GM19328 (cell line): ENCODE measurements around the gene B9D1.

Experiments used
- ATAC-seq: cut with Tn5 transposase; IDR thresholded peaks from one replicate; pipeline ENCODE4 v1.9.1; 2021; ENCODE audit warnings: mild to moderate bottlenecking, moderate library complexity; ENCODE audit not compliant: unreplicated experiment

Gene B9D1

DNA sequence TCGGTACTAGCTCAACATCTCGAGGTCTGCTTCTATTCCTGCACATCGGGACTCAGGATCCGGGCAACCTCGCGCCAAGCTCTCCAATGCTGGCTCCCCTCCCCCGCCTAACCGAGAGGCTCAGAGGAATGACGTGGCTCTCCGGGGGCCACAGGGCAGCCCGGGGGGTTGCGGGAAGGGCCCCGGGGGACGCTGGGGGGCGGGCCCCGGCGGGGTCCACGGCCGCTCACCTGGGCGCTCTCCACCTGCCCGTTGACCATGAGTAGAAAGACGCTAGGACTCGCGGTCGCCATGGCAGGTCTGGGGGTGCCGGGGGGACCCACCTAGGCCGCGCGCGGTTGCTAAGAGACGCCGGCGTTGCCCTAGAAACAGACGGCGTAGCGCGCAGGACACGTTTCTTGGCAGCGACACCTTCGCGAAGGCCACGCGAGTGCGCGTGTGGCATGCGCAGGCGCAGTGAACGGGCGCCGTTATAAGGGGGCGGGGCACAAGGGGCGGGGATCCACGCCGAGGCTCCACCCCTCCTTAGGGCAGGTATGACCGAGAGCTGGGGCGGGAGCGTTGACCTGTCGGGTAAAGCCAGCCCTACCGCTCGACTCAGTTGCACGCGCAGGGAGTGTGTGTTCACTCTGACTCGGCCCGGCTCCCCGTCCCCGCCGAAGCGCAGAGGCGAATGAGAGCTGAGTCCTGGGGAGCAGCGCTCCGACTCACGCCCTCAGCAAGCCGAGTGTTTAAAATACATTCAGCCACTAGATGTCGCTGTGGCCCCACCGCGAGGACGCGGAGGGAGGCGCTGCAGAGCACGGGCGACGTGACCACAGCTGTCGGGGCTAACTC is at the start of gene B9D1:
Gene B9D1 (minus strand): TSS at position 447 of the 837 bp plus-strand sequence. CDS start 154 bp downstream, at position 293.
- ATAC-seq = peak; percentile 77

- no peak for ATAC-seq
Observed at GRCh38 chr17:19411631-19412030, 49.1 kb upstream of the B9D1 start.

DNA sequence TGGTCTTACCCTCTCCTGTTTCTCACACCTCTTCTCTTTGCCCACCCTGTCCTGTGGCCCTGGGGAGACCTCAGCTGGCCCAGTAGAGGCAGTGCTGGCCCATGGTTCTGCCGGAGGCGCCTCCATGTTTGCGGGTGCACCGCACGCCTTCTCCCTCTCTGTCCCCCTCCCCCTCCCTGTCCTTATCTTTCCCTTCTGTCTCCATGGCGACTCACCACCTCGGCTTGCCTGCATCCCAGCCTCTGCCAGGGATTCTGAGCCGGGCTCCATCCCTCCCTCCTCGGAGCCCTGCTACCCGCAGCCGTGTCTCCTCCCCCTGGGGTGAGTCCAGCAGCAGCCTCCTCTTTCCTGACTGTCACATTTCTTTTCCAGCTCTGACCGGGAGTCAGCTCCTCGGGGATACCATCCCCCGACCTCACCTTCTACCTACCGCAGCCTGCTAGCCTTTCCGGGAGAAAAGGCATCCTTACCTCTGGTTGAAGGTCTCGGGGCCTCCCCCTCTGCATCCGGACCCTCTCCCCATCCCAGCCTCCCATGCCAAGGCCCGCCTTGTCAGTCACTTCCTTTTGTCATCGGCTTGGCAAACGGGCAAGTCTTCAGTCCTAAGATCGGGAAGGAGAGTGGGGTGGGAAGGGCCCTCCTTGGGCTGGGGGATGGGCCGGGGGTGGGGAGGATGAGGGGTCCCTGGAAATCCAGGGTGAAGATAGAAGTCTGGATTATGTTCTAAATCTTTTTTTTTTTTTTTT is 48.5 kb upstream of the B9D1 start, which contains the start of gene RNF112:
Gene RNF112 (plus strand): TSS at position 358 of the 746 bp plus-strand sequence. CDS start 177 bp downstream, at position 535.
- no peak for ATAC-seq

DNA sequence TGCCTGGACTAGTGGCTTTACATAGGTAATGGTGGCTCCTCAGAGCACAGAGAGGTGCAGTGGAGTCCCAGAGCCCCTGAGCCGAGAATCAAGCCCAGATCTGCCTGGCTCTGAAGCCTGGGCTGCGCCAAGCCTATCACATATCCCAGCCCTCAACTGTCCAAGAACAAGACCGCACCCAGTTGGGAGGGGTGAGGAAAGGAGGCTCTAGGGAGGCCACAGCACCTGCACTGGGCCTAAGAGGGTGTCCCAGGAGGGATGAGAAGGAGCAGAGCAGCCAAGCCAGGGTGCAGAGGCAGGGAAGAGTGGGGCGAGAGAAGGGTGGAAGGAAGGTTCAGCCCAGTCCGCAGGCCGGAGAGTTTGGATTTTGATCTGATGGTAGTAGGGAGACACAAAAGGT is 47.6 kb upstream of the B9D1 start:
- ATAC-seq = no peak

DNA sequence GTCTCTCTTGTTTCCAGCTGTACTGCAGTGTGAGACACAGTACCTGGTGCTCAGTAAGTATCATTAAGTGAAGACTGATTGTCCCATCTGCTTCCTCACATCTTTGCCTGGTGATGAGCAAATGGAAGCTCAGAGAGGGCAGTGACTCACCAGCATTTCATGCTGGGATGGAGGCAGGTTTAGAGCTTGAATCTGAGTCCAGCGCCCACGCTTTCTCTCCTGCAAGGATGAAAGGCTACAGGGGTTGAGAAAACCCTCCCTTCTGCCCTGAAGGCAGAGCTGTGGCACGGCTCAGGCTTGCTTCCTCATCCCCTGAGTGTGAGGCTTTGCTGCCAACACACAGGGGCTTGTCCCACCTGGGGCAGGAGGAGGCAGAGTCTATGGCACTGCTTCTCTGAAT is 47.0 kb upstream of the B9D1 start:
- ATAC-seq = no peak

- ATAC-seq = no peak
Observed at GRCh38 chr17:19409066-19409465, 46.5 kb upstream of the B9D1 start.

GRCh38 chr17:19408346-19408710 is 45.8 kb upstream of the B9D1 start:
- no peak for ATAC-seq

DNA sequence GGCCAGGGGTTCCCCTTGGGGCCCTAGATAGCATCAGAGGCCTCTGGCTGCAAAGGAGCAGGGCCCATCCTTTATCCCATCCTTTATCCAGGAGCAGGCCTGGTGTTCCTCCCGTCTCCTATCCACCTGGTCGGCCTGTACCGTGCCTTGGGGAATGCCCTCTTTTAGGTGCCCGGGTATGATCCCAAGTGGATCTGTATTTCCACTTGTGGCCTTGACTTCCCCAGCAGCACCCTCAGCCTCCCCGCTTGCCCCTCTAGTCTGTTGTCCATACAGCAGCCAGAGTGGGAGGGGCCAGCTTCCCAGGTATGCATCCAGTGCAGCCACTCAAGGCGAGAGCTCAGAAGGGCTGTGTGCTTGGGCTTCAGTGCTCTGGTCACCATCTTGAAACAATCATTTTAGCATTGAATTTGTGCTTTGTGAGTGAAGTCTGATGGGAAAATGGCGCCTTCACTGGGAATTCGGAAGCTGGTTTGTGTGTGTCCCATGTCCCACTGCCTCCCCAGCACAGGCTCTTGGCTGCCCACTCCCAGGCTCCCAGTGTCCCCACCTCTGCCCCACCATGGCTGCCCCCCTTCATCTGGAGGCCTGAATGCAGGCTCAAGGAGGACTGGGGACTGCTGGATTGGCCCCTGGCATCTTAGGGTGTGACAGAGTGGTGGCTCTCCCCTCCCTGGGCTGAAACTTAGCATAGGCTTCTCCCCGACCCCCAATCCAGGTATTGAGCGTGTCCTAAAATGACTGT is 45.2 kb upstream of the B9D1 start:
- no peak for ATAC-seq

- ATAC-seq = no peak
Observed at GRCh38 chr17:19405114-19405513, 42.6 kb upstream of the B9D1 start.

- ATAC-seq = no peak
Observed at GRCh38 chr17:19404264-19404663, 41.7 kb upstream of the B9D1 start.

DNA sequence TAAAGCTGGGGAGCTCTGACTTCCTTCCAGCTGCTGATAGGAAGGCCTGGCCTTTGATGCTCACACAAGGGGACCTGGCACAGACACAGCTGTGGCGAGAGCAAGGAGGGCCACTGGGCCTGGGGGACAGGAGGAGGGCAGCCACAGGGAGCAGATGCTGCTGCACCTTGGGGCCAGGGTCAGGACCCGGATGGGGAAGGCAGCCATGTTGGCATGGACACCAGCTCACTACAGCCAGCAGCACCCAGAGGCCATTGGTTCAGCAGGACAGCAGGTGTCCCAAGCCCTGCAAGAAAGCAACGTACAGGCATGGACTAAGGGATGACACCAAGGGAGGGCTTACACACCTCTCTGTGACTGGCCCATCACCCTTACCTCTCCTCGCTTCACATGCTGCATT is 40.5 kb upstream of the B9D1 start:
- no peak for ATAC-seq

- ATAC-seq = no peak
Observed at GRCh38 chr17:19402171-19402570, 39.6 kb upstream of the B9D1 start.

DNA sequence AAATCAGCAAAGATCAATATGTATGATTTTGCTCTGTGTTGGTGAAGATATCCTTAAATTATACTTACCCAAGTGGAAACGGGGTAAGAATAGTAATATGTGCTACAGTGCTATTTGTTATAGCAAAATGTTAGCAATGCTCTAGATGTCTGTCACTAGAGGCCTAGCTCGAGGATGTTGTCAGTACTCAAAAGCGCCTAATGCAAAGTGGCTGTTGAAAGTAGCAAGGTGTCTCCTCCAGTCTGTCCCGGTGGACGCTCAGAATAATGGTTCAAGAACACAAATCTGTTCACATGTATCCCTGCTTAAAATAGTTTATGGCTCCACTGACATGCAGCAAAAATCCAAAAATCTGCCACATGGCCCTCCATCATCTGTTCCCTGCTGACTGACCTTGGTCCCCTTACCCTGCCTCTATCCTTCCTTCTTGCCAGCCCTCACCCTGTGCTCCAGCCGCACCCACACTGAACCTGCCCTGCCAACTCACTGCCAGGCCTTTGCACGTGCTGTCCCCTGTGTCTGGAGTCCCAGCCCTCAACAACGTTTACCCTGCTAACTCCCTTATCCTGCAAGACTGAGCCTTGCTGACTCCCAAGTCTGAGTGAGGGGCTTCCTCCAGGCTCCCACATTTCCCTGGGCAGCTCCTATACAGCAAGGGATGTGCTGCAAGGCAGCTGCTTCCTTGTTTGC is 38.9 kb upstream of the B9D1 start:
- ATAC-seq = no peak

GRCh38 chr17:19399750-19400450 is 37.4 kb upstream of the B9D1 start:
- no peak for ATAC-seq

DNA sequence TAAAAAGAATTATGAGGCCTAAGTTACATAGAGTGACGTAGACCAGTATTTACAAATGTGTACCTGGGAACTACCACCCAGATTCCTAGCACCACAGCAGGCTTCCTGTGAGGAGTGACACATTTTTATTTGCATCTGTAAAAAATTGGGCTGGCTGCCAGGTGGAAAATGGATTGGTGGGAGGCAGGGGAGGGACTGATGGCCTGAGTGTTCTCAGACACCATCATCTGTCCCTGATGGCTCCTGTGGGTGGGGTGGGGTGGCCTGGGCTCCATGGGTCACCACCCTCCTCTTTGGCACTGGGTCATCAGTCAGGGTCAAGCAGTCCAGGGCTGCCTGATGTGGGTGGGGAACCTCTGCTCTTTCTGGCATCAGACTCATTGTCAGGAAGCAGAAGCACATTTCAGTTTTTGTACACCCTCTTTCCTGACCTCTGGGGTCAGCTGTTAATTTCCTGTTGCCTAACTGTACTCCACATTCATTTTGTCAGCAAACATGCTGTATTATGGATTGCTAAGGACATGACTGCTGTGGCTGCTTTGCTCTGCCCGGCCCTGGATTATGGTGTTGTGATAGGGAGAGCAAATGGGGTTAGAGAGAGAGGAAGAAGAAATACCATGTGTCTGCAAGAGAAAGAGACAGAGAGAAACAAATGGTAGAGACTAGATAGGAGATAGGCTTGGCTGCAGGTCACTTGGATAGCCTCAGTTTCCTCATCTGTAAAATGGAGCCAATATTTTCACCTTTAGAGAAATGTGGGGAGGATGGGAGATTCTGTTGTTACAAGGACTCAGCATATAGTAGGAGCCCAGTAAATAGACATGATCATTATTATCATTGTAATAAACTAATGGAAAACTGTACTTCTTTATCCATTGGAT is 36.0 kb upstream of the B9D1 start:
- ATAC-seq = no peak

- ATAC-seq = no peak
Observed at GRCh38 chr17:19397556-19398041, 35.1 kb upstream of the B9D1 start.

DNA sequence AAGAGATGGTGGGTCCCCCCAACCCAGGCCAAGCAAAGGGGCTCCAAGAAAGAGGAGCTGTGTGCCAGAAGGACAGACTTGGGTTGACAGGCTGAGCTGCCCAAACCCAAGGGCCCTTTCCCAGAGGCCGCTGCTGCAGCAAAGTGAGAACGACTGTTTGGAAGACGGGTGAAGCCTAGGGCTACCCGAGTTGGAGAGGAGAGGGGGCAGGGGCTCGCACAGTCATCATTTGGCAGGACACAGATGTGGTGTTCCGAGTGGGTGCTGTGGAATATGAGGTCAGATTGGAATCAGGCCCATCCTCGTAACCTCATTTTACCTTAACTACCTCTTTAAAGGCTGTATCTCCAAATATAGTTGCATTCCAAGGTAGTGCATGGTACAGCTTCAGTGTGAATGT is 29.8 kb upstream of the B9D1 start:
- no peak for ATAC-seq

GRCh38 chr17:19391432-19391831 is 28.9 kb upstream of the B9D1 start:
- no peak for ATAC-seq

DNA sequence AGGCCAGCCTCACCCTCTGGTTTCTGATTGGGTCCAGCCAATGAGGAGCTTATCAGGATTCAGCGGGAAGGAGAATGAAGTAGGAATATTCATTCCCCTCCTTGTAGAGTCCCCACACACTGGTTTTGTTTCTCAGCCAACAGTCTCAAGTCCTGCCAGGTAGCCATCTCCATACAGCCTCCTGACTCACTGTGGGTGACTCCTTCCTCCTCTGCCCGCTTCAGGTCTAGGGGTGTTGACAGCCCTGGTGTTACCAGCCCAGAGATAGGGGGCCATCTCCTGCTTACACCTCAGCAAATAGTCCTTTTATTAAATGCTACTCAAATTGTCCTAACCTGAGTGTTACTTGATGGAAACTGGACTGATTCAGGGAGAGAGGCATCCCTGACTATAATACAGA is 28.4 kb upstream of the B9D1 start:
- ATAC-seq = no peak
